A549 (cell line): ENCODE data around the gene TAL1.

Experiments
- CTCF ChIP-seq: fragments of >200 bp; sonication (Bioruptor Twin); formaldehyde crosslinking; IDR thresholded peaks from 3 replicates; pipeline ENCODE4 v1.5.1; 2016
- HMGXB4 ChIP-seq: fragments of 250-450 bp; sonication (Bioruptor Pico); IDR thresholded peaks from 2 replicates; pipeline ENCODE4 v1.5.0; 2021; ENCODE audit warnings: mild to moderate bottlenecking, moderate library complexity, borderline replicate concordance
- MAX ChIP-seq: IDR thresholded peaks from 2 replicates; pipeline ENCODE4 v1.6.1; 2012

- TF ChIP-seq MAX (no peak), HMGXB4 (CRISPR knock-in tag) (no peak), CTCF (no peak)
Measured at GRCh38 chr1:47181095-47181954, 50.7 kb downstream of the TAL1 start.
